ENCODE data around the gene DEAF1.
"Not testable (repeated sequence)": the region's sequence is repeated elsewhere in the genome, so short reads cannot be mapped to it uniquely, and the experiment has no call there.

Gene DEAF1

DNA sequence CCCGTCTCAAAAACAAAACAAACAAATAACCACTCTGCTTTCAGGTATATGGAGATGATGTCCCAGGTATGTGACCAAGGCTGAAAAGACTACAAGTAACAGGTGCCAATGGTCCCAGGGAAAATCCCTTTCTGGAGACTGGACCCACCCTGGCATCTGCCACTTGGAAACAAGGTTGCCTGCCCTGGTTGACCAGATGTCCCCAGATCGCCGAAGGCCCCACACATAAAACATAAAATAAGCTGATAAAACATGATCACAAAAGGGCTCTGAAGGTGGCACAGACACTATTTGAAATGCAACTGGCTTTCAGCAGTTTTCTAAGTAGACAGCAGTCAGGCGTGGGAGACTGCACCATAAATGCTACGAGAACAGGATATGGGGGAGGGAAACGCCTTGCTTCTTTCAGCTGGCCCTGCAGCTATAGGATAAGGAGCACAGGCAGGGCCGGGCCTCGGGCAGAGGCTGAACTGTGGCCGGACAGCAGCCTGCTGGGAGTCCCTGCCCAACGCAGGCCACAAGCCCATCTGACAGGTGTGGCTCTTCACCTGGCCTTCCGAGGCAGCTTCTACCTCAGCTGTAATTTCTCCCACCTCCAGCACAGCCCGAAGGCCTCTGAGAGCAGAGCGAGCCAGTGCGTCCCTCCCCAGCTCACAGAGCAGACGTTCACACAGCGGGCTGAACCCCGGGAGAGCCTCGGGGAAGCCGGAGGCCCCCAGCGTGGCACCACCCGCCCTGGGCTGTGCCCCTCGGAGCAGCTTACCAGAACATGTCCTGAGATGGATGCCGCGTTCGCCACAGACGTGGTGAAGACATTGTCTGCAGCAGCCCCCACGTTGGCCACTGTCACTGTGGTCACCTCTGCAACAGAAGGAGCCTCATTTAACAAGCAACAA is 4.0 kb downstream of the DEAF1 start:
- TF ChIP-seq POLR2A (IDR thresholded peaks at IDR 0.05; ENCODE audit: low read depth, low read length): no peak
- DNase-seq (ENCODE audit: insufficient read length, low spot score) (no peak), FAIRE-seq (no peak)

DNA sequence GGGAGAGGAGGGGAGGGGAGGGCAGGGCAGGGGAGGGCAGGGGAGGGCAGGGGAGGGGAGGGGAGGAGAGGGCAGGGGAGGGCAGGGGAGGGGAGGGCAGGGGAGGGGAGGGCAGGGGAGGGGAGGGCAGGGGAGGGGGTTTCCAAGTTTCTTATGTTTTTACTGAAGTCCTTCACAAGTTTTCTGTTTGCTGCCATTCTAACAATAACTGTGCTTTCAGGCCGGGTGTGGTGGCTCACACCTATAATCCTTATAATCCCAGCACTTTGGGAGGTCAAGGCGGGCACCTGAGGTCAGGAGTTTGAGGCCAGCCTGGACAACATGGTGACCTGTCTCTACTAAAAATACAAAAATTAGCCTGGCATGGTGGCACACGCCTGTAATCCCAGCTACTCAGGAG is 4.8 kb downstream of the DEAF1 start:
- FAIRE-seq; DNase-seq (ENCODE audit: insufficient read length, low spot score): not testable (repeated sequence)

DNA sequence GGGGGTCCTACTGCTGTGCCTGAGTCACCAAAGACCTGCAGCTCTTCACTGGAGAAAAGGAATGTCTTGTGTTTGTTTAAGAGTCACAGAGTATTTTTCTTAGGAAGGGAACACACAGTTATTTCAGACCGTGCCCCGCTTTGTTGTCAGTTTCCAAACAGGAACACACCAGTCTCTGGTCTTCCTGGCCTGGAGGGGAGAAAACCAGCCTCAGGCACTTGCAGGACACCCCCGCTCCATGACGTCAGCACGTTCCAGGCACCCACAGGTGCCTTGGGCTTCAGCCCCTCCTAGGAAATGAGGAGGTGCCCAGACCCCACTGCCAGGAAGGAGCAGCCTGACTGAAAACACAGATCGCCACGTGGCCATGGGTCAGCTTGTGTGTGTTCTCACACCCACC is 5.4 kb downstream of the DEAF1 start:
- FAIRE-seq (no peak), DNase-seq (ENCODE audit: insufficient read length, low spot score) (no peak)
- no peak for TF ChIP-seq POLR2A (IDR thresholded peaks at IDR 0.05; ENCODE audit: low read depth, low read length)

DNA sequence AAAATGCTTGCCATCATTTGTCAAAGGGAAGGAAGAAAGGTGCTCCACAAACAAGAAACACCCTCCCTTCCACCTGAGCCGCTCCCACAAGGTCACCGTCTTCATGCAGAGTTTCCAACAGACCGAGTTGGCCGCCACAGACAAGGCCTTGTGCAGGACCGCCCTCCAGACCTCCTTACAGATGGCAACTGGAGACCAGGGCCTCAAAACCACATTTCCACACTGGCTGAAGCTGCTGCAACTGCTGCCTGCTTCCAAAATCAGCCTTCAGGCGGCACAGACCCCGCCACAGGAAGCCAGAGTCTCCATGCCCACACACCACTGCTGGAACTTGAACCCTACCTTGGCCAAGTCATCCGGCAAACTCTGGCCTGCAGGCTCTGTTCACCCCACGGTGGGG is 6.3 kb downstream of the DEAF1 start:
- FAIRE-seq (no peak), DNase-seq (ENCODE audit: insufficient read length, low spot score) (no peak)

DNA sequence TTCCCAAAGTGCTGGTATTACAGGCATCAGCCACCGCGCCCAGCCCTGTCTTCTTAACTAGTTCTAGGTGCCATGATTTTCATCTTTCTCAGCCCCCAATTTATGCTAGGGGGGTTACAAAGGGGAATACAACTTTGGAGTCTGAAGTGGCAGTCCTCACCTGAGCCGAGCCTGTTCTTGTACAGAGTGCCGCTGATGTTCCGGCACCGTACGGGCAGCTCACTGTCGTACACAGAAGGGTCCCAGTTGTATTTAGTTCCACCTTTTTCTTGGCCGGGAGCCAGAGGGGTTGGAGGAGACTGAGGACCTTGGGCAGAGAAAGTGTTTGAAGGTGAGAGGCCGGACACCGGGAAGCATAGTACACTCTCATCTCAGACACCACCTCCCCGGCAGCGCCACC is 7.3 kb downstream of the DEAF1 start:
- FAIRE-seq: no peak
- no peak for TF ChIP-seq POLR2A (IDR thresholded peaks at IDR 0.05; ENCODE audit: low read depth, low read length)
- no peak for DNase-seq (ENCODE audit: insufficient read length, low spot score)

More for the DNA sequence above, 6.3 kb downstream of the DEAF1 start:
- TF ChIP-seq POLR2A (IDR thresholded peaks at IDR 0.05; ENCODE audit: low read depth, low read length): no peak

DNA sequence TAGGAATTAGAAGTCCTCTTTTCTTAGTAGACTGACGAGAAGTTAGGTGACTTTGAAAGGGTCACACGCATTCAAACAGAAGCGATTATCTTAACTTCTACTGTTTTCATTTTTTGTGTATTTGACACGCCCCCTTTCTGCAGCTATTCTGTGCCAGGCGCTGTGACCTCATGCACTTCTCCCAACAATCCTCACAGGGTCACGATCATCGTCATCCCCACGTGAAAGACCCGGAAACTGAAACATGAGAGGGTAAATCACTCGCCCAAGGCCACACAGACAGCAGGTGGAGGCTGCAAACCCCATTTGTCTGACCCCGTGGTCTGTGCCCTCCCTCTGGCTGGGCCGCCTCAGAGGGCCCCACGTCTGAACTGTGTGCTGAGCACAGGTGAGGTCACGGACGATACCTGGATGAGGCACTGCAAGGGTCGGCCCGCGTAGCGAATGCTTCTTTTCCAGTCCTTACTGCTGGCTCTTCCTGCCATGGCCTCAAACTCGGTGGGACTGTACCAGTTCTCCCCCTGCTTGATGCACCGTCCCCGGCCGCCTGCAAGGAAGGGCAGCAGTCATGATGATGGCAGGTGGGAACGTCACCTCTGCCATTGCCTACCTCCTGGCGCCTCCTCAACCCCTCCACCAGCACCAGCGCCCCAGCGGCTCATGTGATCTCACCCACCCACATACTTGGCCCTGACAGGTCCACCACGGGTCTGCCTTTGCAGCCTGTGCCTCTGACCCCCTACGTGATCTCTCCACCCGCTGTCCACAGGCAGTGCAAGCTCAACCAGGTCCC is 8.4 kb downstream of the DEAF1 start:
- FAIRE-seq (no peak), DNase-seq (ENCODE audit: insufficient read length, low spot score) (no peak)
- no peak for TF ChIP-seq POLR2A (IDR thresholded peaks at IDR 0.05; ENCODE audit: low read depth, low read length)

DNA sequence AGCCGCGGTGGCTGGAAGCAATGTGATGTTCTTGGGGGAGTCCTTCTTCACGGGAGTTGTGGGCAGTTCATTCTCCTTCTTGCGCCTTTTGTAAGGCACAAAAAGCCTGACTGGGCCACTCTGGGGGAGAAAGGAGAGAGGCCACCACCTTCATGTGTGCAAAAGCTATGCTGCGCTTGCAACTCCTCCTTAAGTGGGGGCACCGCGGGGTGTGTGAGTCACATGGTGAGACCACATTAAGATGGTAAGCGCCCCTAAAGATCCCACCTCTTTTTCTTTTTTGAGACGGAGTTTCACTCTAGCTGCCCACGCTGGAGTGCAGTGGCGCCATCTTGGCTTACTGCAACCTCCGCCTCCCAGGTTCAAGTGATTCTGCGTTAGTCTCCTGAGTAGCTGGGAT is 14.1 kb downstream of the DEAF1 start:
- TF ChIP-seq POLR2A (IDR thresholded peaks at IDR 0.05; ENCODE audit: low read depth, low read length): no peak
- DNase-seq (ENCODE audit: insufficient read length, low spot score) (no peak), FAIRE-seq (no peak)

DNA sequence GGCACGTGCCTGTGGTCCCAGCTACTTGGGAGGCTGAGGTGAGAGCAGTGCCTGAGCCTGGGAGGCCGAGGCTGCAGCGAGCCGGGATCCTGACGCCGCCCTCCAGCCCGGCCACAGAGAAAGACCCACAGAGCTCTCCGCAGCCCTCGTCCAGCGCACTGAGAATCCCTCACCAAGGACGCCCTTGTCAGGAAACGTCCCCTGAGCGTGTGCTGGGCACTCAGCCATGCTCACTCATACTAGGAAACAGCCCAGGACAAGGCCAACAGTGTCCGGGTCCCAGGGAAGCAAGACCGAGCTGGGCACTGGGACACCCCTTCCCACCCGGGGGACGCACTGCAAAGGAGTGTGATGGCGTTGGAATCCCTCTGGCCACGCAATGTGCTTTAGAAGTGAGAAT is 14.5 kb downstream of the DEAF1 start:
- TF ChIP-seq POLR2A (IDR thresholded peaks at IDR 0.05; ENCODE audit: low read depth, low read length): no peak
- no peak for FAIRE-seq
- DNase-seq (ENCODE audit: insufficient read length, low spot score): no peak

DNA sequence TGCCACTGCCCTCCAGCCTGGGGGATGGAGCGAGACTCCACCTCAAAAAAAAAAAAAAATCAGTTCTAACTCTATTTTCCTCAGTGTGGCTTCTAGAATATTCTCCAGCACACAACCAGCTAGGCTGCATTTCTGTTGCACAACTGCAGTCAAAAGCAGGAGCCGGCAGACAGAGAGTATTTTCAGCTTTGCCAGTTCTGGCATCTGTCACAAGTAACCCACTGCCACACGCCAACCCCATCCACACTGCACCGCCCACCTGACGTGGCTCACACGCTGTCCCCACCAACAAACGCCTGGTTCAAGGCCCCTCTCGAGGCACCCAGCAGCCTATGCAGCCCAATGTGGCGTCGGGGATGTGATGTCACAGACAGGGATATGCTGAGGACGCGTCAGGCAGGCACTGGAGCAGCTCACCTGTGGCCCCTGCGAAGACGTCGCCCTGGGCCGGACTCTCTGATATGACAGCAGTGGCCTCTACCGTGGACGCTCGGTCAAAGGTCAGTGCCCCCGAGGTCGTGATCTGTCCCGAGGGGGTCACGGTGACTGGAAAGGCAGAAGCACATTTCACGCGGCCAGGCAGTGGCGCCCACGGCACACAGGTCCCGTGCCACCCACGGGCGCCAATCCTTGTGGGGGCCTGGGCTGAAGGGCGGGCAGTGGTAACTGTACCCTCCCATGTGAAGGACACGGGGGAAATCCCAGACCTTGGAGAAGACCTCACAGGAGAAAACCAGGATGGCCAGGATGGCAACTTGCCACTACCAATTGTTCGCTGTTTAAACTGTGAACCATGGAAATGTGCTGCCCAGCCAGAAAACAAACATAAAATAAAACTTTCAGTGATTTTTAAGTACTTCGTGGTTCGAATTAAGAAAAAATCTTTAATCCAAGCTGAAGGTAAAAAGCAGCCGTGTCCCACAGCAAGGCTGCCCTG is 15.5 kb downstream of the DEAF1 start:
- TF ChIP-seq POLR2A (IDR thresholded peaks at IDR 0.05; ENCODE audit: low read depth, low read length): no peak
- no peak for DNase-seq (ENCODE audit: insufficient read length, low spot score)
- no peak for FAIRE-seq

DNA sequence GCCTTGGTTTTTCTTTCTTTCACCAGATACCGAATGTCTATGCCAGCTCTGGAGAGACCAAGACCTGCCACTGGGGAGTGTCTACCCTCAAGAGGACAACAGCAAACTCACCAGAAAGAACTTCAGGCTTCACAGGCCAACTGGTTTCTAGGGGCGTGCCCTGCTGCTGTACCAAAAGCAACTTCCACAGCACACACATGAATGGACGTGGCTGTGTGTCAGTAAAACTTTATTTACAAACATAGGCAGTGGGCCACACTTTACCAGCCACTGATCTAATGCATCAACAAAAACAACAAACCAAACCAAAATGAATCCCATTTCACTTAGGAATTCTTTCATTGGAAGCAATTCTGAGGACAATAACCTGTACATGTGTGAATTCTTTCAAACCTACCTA is 16.7 kb downstream of the DEAF1 start:
- no peak for TF ChIP-seq POLR2A (IDR thresholded peaks at IDR 0.05; ENCODE audit: low read depth, low read length)
- FAIRE-seq: no peak
- DNase-seq (ENCODE audit: insufficient read length, low spot score): no peak

DNA sequence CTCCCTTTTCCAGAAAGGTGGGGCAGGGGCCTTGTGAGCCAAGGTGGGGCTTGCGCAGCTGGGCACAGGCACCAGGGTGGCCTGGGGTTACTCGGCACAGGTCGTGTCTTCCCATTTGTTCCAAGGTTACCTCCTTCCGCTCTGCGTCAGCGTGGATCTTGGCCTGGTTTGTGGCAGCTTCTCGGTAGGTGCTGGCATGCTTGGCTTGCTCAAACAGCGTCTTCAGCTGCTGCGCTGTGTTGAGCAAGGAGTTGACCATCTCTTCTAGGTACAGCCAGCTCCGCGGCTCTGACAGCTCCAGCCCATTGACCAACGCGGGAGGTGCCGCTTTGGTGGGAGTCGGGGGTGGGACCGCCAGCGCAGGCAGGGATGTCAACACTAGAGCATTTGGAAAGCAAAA is 20.6 kb downstream of the DEAF1 start:
- TF ChIP-seq POLR2A (IDR thresholded peaks at IDR 0.05; ENCODE audit: low read depth, low read length): no peak
- DNase-seq (ENCODE audit: insufficient read length, low spot score) (no peak), FAIRE-seq (no peak)

DNA sequence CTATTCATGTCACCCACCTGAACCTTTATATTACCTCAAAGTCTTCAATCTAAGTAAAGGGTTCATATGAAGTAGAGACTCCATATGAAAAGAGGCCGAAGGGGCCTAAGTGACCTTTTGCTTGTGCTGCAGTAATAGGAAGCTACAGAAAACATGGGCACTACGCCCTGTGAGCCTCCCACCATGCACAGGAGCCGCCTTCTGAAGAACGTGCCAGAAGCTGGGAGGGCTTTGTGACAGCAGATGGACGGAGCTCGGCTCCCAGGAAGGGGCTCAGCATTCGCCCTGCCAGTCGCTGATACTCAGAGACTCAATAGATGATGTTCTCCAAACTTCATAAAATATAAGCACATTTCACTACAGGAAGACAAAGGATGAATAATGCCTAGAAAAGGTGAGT is 21.2 kb downstream of the DEAF1 start:
- no peak for TF ChIP-seq POLR2A (IDR thresholded peaks at IDR 0.05; ENCODE audit: low read depth, low read length)
- DNase-seq (ENCODE audit: insufficient read length, low spot score): no peak
- no peak for FAIRE-seq

DNA sequence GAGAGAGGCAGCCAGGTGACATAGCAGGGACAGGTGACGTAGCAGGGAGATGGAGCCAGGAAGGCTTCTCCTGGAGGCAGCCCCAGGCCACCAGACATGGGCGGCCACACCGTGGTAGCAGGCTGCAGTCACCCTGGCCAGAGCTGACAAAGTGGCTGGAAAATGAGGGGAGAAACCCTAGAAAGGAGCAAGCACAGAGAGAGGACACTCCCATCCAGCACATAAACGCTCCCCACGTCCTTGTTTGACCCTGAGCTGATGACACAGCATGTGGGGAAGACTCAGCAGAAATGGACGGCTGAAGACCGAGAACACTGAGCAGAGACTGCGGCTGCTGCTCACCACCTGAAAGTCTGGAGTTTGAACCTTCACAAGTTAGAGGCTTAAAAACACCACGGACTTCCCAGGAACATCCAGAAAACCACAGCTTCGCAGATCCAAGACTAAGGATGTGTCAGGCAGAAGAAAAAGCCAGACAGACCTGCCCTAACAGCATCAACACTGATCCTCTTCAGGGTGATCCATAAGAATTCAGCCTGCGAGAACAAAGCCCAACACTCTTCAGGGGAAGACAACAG is 29.2 kb downstream of the DEAF1 start:
- TF ChIP-seq POLR2A (IDR thresholded peaks at IDR 0.05; ENCODE audit: low read depth, low read length): no peak
- no peak for FAIRE-seq
- no peak for DNase-seq (ENCODE audit: insufficient read length, low spot score)

All from H54 (cell line).